Right lung (tissue), 5 donors: ENCODE results near the gene ARHGAP4. TPM values are rescaled to one million over a fixed set of nuclear protein-coding genes. Genes with fewer than 3 reads are reported as not detected.

ENCODE experiments used
- DNase-seq, 2 donors: peaks; one replicate each; pipeline ENCODE4 v3.0.0-alpha.2; 2013
- polyA plus RNA-seq, 5 donors: library from polyadenylated mRNA; unstranded; fragments of 120-200 nt; gene quantifications; one replicate each; pipeline versions ENCODE4 v1.2.1 to v1.2.3, GENCODE V29; 2013; ENCODE audit warnings: inconsistent platforms in 1 of 5, low replicate concordance in 1 of 5; ENCODE audit not compliant: insufficient read length in 5 of 5, insufficient read depth in 1 of 5

Gene ARHGAP4
- polyA plus RNA-seq, 5 donors: 17.1 to 29.6 (median 25.4) TPM

GRCh38 chrX:153927922-153928760, 2.1 kb upstream of the ARHGAP4 start:
- DNase-seq: peak; percentile 96 to 97

GRCh38 chrX:153927672-153927921, 1.5 kb upstream of the ARHGAP4 start:
- no peak for DNase-seq

DNA sequence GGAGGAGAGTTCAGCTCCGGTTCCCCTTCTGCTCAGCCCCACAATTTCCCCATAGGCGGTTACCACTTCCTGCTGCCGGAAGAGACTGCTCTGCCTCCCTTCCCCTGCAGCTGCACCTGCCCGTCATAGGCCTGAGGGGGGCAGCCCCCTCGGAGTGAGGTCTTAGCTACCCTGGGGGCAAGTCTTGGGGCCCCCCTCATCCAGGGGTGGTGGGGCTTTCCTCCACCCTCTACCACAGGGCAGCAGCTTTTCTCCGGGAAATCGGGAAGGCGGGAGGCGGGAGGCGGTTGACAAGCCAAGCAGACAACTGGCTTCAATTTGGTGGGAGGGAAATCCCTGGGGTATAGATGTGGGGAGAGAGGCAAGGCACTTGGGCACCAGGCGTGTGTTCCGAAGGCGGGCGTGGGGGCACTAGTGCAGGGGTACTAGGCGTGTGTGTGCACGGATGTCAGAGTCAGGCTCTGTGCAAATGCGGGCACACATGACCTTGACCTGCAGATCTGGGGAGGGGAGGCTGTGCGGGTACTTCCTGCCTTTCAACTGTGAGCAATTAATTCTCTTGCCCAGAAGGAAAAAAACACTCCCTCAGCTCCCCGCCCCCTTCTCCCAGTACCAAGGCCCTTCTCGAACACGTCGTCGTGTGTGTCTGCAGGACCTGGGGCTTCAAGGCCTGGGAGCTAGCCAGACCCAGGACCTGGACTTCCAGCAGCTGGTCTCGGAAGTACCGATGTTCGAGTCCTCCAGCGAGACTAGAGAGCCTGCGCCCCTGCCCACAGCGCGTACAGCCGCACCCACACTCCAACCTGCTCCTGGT, 1.0 kb upstream of the ARHGAP4 start:
- no peak for DNase-seq

GRCh38 chrX:153926552-153926857, 441 bp upstream of the ARHGAP4 start:
- no peak for DNase-seq

- DNase-seq: no peak
Measured at GRCh38 chrX:153925387-153925738, 701 bp downstream of the ARHGAP4 start.

GRCh38 chrX:153924149-153924861, 1.8 kb downstream of the ARHGAP4 start:
- DNase-seq: no peak

DNA sequence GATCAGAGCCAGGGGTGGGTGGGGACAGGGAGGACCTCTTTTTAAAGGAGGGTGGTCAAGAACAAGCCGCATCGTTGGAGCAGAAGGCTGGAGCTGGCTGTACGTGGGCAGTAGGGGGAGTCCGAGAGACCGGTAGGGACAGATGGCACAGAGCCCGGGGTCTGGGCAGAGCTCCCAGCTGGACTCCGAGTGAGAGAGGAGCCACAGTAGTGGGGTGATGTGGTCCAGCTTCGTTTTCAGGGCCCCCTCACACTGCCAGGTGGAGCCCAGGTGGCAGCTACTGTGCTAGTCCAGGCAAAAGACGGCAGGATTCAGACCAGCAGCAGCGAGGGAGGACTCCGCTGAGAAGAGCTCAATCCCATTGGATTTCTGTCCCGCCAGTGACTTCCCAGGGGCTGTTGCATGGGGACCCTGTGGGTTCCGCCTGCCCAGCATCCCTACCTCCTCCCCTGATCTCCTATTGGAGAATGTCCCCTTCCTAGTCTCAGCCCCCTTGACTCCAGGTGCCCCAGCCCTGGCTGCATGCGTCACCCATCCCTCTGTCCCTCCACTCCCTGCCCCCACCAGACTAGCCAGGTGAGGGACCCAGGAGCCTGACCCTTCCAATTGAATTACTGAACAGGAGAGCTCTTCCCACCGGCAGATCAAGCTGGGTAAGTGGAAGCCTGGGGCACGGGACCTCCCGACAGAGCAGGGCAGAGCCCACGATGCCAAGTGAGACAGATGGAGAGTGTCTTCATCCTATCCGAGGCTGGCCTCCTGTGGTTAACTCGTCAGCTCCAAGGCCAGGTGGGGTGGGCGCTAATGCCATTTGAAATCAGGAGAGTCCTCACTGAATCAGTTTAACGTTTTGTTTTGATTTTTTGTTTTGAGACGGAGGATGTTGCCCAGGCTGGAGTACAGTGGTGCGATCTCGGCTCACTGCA, 2.9 kb downstream of the ARHGAP4 start:
- DNase-seq: peak; percentile 50 to 51

GRCh38 chrX:153921511-153922446, 4.3 kb downstream of the ARHGAP4 start:
- DNase-seq: no peak

DNA sequence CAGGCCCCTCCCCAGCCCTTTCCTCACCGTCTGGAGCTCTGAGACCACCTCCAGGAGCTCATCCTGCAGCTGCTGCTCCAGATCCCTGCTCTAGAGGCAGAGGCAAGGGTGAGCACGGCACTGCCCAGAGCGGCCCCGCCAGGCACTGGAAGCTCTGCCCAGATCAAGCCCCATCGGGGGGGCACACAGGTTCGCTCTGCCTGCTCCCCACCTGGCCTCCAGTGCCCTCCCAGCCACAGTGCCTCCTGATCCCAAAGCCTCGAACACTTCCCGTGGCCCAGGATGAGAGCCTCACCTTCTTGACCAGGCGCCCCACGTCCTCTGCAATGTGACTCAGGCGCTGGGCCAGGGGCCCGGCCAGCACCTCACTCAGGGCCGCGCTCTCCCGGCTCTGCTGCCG, 5.0 kb downstream of the ARHGAP4 start:
- no peak for DNase-seq

- no peak for DNase-seq
Measured at GRCh38 chrX:153920546-153920945, 5.5 kb downstream of the ARHGAP4 start.

DNA sequence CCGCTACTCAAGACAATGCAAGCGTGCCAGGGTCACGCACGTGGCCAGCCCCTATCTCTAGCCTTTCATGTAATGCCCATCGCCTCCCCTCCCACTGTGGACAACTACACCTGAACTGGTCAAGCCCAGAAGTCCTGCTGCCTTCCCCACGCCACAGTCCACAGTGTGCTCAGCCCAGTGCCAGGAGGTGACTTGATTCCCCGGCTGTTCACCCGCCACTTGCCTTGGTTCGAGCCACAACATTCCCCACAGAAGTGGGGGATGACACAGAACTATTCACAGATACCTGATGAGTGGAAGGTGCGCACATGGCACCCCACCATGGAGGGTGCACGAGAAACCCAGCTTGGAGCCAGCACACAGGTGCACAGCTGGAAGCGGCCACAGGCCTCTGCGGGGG, 6.8 kb downstream of the ARHGAP4 start:
- no peak for DNase-seq

DNA sequence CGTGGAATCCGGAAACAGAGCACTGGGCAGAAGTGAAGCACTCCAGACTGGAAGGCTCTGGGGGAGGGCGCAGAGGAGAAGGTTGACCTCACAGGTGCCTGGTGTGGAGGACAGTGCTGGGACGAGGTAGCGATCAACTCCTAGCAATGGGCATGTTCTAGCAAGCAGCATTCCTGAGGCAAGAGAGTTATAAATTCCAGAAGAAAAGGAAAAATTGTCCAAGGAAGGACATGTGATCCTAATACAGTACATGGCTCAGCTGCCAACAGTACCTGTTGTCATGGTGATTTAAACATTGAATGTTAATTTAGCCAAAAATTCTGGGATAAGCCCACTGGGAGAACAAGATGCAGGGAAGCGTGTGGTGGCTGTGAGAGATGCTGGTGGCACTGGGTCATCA, 8.2 kb downstream of the ARHGAP4 start:
- no peak for DNase-seq

DNA sequence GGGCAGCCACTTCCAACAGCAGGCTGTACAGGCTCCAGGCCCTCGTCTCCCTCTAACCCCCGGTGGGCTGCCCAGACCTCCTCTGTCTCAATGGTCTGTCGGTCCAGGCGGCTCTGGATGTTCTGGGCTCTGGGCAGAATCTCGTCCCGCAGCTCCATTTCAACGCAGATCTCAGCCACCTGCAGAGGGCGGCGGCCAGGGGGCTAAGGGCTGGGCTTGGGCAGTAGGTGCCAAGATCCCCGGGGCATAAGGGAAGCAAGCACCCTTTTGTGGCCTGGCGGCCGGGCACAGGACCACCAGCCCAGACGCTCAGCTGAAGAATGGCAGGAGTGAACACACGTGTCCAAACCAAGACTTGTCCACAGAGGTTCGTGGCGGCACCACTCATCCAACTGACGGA, 12.4 kb downstream of the ARHGAP4 start:
- DNase-seq: no peak

GRCh38 chrX:153913211-153913610, 12.9 kb downstream of the ARHGAP4 start:
- DNase-seq: no peak

- DNase-seq: no peak
Measured at GRCh38 chrX:153911798-153912197, 14.3 kb downstream of the ARHGAP4 start.

GRCh38 chrX:153910446-153910845, 15.6 kb downstream of the ARHGAP4 start:
- DNase-seq: no peak

GRCh38 chrX:153909980-153910360, 16.1 kb downstream of the ARHGAP4 start:
- no peak for DNase-seq

DNA sequence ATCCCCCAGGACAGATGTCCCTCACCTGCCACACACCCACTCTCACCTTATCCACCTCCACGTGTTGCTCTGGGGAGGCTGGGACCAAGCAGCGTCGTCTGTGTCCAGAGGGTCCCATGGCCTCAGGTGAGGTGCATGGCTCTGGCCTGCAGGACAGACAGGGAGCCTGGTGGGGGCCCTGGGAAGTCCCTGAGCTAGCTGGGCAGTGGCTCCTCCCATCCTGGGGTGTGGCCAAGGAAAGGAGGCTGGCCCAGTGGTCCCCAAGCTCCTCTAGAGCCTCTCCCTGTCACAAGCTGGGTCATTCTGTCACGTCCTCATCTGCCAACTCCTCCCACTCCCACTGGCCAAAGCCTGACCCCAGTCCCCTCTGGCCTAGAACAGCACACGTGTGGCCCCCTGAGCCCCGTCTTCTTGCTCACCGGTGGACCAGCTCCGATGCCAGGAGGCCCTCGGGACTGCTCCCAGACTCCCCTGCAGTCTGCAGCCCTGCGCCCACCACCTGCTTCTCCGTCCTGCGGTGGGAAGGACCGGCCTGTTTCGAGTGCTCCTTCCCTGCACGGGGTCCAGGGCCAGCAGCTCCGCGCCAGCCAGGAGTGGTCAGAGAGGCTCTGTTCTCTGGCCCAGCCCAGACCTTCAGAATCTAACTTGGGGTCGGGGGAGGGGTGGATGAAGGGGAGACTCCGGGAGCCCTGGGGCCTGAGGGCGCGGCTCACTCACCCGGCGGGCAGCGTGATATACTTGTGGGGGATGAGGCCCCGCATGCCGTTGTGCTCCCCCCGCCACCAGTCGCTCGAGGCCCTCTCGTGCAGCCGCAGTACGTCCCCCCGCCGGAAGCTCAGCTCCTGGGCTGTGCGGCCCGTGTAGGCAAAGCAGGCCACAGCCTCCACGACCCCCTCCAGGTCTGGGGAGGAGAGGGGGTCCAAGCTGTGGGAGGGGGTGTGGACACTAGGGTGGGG, 16.8 kb downstream of the ARHGAP4 start:
- DNase-seq: no peak

DNA sequence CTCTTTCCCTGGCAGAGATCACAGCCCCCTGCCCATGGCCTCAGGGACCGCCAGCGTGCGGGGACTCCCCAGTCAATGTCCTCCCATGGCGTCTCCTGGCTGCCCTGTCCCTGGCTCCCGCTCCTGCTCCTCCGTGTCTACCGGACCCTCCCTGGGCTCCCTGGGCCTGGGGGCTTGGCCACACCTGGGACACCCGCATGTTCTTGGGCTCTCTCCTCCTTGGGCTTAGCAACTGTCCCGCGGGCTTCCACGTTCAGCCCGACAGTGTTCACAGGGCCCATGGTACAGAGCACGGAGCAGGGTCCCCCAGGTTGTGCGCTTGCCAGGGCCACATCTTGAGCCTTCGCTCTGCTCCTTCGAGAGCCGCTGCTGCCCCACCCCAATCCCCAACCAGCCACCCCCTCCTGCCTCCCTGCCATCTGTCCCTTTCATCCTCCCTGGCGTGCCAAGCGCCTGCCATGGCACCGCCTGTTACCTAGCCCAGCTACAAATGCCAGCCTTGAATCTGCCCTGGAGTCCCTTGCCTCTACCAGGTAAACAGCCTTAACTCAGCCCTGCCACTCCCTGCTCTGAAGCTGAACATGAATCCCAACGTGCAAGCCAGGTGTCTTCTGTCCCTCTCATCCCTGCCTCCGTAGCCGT, 17.7 kb downstream of the ARHGAP4 start:
- no peak for DNase-seq
